Endometrial microvascular endothelial cells (primary cell): ENCODE measurements around the gene PIK3C2A. TPM values are rescaled to one million over a fixed set of nuclear protein-coding genes. Genes with fewer than 3 reads are reported as not detected.
"Not testable (repeated sequence)": the region's sequence is repeated elsewhere in the genome, so short reads cannot be mapped to it uniquely, and the experiment has no call there.

ENCODE experiments used
- in situ Hi-C: cut with HindIII; loops from 2 replicates; pipeline ENCODE4 v1.10.0; 2017; ENCODE audit warnings: low sequenced_read_pairs, low pct_unique_long_range_greater_than_20kb; ENCODE audit errors: inconsistent ontology term
- total RNA-seq: library from RNA; depleted of rRNA; stranded (reverse); fragments of >200 nt; gene quantifications from one replicate; pipeline ENCODE4 v1.2.3, GENCODE V29; 2015; ENCODE audit errors: inconsistent ontology term

Gene PIK3C2A, protein sequence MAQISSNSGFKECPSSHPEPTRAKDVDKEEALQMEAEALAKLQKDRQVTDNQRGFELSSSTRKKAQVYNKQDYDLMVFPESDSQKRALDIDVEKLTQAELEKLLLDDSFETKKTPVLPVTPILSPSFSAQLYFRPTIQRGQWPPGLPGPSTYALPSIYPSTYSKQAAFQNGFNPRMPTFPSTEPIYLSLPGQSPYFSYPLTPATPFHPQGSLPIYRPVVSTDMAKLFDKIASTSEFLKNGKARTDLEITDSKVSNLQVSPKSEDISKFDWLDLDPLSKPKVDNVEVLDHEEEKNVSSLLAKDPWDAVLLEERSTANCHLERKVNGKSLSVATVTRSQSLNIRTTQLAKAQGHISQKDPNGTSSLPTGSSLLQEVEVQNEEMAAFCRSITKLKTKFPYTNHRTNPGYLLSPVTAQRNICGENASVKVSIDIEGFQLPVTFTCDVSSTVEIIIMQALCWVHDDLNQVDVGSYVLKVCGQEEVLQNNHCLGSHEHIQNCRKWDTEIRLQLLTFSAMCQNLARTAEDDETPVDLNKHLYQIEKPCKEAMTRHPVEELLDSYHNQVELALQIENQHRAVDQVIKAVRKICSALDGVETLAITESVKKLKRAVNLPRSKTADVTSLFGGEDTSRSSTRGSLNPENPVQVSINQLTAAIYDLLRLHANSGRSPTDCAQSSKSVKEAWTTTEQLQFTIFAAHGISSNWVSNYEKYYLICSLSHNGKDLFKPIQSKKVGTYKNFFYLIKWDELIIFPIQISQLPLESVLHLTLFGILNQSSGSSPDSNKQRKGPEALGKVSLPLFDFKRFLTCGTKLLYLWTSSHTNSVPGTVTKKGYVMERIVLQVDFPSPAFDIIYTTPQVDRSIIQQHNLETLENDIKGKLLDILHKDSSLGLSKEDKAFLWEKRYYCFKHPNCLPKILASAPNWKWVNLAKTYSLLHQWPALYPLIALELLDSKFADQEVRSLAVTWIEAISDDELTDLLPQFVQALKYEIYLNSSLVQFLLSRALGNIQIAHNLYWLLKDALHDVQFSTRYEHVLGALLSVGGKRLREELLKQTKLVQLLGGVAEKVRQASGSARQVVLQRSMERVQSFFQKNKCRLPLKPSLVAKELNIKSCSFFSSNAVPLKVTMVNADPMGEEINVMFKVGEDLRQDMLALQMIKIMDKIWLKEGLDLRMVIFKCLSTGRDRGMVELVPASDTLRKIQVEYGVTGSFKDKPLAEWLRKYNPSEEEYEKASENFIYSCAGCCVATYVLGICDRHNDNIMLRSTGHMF (N-terminal part only)
- total RNA-seq, result 100 TPM

DNA sequence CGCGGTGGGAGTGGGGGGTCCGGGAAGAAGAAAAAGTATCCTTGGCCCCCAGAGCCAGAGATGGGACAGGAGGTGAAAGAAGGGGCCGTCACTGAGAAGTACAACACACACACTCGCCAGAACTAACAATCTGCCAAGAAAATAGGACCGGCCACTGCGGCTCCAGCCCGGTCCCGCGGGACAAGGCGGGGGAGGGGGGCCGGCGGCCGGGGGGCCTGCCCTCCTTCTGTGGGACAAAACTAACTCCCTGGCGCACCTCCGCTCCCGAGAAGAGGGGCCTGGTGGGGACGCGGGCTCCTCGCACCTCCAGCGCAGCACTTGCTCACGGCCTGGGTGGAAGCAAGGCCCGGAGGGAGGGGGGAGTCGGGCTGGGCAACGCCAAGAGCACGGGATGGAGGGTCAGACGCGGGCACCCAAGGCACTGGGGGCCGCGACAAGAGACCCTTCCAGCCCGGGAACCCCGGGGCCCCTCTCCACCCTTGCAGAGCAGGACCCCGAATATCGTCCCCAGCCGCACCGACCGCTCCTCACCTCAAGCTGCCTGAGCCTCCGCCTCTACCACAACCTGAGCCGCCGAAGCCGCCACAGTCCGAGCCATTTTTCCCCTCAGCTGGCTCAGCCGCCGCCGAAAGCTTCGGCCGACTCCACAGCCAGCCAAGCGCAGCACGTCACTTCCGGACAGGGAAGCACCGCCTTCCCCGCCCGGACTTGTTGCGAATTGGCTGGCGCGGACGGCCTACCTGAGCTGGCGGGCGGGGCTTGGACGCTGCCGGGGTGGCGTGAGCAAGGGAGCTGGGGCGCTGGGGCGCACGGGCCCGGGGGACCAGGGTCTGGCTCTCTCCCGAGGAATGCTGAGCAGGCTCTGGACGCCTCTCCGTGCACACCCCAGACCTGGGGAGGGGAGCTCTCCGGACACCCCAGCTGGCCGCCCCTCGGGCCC, at the start of gene PIK3C2A:
PIK3C2A (minus strand) TSS at position 670 of the 940 bp plus-strand sequence. CDS start 38,245 bp downstream, outside the sequence.
- in situ Hi-C loops, result no loop called here

DNA sequence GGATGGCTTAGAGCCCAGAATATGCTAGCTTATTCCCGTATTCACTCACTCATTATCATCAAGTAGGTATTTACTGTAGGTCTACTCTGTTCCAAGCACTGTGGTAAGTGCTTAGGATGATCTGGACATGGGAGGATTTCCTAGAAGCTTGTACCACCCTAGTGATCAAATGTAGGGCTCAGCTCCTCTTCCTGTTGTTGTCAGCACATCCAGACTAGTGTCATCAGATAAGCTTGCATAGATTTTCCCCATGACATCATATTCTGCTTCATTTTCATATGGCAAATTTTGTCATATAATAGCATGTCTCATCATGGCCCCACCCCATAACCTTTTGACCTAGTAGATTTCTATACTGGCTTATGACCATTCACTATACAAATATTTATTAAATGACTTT, 49.4 kb upstream of the PIK3C2A start:
- in situ Hi-C loops, result no loop called here

DNA sequence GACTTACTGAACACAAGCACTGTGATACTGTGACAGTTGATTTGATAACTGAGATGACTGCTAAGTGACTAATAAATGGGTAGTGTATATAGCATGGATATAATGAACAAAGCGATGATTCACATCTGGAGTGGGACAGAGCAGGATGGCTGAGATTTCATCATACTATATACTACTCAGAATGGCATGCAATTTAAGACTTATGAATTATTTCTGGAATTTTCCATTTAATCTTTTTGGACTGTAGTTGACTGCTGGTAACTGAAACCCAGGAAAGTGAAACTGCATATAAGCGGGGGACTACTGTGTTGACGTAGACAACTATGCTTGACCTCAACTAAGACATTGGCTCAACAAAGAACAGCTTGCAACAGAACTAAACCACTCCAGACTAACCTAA, 48.7 kb upstream of the PIK3C2A start:
- in situ Hi-C loops, result no loop called here

DNA sequence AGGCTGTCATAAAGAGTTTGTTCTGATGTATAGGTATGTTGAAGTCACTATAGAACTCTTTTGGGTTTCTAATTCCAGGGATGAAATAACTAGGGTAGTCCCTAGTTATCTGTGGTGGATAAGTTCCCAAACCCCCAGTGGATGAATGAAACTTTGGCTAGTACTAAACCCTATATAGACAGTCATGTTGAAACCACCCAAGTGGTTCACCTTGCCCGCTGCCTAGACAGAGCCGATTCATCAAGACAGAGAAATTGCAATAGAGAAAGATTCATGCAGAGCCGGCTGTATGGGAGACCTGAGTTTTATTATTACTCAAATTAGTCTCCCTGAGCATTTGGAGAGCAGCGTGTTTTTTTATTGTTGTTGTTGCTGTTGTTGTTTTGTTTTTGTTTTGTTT, 44.9 kb upstream of the PIK3C2A start:
- in situ Hi-C loops, result no loop called here

DNA sequence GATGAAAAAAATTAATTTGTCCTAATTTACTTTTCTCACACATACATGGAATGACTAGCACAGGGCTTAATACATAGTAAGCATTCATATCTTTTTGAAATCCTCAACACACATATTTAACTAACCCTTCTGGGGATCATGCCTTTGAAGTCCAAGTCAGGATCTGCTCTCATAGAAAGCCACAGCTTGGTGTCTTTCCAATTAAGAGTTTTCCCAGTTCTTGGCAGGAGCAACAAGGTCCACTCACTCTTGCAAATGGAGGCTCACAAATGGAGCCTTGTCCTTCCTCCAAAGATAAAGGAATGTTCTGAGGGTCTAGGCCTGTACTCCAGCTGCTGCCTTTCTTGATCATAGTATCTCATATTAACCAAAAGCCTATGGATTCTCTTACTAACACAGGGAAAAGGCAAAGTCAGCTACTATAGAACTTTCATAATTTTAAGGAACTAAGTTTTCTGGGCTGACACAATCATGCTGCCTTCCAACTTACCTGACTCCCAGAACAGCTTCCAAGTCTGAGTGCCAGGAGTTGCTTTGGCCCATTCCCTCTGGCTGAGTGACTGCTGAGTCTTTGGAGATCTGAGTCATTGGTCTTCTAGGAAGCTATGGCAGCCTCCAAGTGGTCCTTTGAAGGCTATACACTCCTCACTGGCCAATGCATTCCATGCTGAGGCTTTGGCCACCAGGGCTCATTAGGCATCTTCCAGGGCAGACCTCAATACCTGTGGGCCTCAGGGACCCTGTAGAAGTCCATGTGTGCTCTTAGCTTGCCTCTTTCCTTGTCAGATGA, 43.0 kb upstream of the PIK3C2A start:
- in situ Hi-C loops, result no loop called here

DNA sequence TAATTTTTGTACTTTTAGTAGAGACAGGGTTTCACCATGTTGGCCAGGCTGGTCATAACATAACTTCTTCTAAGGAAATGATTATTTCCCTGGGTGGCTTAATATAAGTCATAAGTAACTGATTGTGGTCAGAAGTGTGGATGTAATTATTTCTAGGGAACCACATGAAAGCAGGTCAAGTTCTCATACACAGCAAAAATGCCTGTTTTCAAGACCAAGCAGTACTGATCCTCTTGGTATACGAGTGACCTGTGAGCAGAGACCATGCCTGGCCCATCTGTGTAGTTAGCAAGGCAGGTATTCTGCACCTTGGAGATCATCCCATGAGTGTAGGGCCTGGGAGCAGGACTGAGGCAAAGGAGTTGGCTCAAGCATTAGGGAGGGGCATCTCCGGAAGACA, 36.3 kb upstream of the PIK3C2A start:
- in situ Hi-C loops, result no loop called here

DNA sequence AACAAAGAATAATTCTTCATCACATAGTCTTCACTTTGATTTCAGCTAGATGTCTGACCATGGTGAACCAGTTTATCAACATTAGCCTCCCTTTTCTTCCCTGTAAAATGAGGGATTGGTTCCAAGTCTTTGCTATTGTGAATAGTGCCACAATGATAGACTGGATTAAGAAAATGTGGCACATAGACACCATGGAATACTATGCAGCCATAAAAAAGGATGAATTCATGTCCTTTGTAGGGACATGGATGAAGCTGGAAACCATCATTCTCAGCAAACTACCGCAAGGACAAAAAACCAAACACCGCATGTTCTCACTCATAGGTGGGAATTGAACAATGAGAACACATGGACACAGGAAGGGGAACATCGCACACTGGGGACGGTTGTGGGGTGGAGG, 35.2 kb upstream of the PIK3C2A start:
- in situ Hi-C loops, result not testable (repeated sequence)

DNA sequence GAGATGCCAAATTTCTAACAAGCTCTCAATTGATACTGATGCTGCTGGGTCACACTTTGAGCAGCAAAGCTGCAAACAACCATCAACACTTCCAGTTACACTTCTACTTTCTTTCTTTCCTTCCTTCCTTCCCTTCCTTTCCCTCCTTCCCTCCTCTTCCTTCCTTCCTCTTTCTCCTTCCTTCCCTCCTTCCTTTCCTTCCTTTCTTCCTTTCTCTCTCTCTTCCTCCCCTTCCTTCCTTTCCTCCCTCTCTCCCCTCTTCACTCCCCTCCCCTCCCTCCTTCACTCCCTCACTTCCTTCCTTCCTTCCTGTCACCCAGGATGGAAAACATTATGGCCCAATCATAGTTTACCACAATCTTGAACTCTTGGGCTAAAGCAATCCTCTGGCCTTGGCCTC, 33.0 kb upstream of the PIK3C2A start:
- in situ Hi-C loops, result no loop called here

DNA sequence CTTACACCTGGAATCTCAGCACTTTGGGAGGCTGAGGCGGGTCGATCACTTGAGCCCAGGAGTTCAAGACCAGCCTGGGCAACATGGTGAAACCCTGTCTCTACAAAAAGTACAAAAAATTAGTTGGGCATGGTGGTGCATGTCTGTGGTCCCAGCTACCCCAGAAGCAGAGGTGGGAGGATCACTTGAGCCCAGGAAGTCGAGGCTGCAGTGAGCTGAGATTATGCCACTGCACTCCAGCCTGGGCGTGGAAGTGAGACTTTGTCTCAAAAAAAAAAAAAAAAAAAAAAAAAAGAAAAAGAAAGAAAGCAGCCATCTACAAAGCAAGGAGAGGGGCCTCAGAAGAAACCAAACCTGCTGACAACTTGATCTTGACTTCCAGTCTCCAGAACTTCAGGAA, 32.1 kb upstream of the PIK3C2A start:
- in situ Hi-C loops, result not testable (repeated sequence)

DNA sequence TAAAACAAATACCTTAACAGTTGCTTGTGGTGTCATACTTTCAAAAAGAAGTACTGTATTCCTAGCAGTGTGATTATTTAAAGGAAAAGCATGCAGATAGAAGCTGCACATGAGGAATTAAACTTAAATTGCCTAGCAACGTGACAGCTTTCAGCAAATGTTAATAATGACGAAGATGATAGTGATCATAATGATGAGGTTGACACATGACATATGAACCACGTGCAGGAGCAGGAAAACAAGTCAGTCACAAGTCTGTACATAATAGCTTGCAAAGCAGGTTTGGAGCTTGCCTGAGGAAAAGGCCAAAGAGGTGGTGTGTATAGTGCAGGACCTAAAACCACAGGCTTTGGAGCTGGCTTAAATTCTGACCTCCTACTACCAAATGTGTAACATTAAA, 30.6 kb upstream of the PIK3C2A start:
- in situ Hi-C loops, result no loop called here

DNA sequence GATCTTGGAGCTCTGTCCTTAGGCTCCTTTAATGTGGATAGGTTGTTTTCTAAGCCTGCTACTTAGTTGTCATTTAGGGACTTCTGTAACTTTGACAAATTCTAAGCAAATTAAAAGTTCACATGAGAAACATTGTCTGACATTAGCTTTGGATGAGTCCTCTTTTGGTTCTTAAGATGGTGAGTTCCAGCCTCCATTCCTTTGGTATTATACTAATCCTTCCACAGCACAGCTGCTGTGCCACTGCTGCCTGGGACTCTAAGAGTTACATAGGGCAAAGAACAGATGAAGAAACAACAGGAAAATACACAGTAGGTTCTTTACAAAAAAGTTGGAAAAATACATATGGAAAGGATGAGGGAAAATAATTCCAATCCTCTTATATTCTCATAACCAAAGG, 25.3 kb upstream of the PIK3C2A start:
- in situ Hi-C loops, result no loop called here

DNA sequence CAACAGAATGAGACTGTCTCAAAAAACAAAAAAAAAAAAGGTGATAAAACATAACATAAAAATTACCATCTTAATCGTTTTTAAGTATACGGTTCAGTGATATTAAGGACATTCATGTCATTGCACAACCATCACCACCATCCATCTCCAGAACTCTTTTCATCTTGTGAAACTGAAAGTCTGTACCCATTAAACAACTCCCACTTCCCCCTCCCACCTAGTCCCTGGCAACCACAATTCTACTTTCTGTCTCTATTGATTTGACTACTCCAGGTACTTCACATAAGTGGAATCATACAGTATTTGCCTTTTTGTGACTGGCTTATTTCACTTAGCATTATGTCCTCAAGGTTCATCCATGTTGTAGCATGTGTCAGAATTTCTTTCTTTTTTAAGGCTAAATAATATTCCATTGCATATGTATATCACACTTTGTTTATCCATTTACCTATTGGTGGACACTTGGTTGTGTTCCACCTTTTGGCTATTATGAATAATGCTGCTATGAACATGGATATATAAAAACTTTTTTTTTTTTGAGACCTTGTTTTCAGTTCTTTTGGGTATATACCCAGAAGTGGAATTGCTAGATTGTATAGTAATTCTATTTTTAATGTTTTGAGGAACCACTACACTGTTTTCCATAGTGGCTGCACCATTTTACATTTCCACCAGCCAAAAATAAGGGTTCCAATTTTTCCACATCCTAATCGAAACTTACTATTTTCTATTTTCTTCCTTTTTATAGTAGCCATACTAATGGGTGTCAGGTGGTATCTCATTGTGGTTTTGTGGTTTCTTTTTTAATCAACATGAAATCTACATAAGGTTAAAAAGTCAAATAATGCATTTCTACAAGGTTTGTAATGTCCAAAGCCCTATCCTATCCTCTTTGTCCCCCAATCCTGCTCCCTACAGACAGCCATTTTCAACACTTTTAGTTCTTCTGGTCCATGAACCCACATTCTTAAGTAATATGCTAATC, 23.4 kb upstream of the PIK3C2A start:
- in situ Hi-C loops, result no loop called here

DNA sequence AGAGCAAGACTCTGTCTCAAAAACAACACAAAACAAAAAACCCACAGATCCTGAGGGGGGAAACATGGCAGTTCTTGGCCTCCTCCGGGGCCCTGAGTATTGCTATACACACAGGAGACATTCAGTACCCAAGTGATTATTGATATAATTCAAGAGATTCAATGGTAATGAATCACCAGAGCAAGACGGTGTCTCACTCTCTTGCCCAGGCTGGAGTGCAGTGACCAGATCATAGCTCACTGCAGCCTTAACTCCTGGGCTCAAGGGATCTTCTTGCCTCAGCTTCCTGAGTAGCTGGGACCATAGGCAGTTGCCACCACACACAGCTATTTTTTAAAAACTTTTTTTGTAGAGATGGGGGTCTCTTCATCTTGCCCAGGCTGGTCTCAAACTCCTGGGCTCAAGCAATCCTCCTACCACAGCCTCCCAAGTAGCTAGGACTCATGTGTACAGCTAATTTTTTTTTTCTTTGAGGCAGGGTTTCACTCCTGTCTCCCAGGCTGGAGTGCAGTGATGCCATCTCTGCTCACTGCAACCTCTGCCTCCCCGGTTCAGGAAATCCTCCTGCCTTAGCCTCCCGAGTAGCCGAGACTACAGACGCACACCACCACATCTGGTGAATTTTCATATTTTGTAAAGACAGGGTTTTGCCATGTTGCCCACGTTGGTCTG, 21.8 kb upstream of the PIK3C2A start:
- in situ Hi-C loops, result no loop called here

DNA sequence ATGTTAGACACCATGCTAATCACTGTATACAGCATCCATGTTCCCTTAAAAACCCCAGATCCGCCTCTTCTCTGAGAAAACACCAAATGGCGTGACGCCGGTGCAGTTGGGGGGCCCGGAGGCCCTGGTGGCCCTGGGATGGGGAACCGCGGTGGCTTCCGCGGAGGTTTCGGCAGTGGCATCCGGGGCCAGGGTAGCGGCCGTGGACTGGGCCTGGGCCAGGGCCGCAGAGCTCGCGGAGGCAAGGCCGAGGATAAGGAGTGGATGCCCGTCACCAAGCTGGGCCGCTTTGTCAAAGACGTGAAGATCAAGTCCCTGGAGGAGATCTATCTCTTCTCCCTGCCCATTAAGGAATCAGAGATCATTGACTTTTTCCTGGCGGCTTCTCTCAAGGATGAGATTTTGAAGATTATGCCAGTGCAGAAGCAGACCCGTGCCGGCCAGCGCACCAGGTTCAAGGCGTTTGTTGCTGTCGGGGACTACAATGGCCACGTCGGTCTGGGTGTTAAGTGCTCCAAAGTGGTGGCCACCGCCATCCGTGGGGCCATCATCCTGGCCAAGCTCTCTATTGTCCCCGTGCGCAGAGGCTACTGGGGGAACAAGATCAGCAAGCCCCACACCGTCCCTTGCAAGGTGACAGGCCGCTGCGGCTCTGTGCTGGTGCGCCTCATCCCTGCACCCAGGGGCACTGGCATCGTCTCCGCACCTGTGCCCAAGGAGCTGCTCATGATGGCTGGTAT, 20.6 kb upstream of the PIK3C2A start:
- in situ Hi-C loops, result not testable (repeated sequence)

DNA sequence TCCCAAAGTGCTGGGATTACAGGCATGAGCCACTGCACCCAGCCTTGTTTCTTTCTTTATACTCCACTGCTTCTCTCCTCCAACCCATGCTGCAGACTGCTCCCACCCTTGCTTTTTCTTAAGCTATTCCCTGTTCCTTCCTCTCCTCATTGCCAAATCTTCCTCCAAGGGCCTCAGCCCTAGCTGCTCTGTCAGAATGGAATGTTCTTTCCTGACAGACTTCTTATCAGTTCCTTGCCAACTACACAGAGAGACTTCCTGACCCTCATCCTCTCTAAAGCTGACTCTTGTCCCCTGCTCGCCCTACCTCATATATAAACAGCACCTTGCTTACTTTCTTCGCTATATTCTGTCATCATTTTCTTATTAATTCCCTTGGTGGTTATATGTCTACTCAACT, 16.9 kb upstream of the PIK3C2A start:
- in situ Hi-C loops, result no loop called here
